ENCODE data around the gene NAA10.

DNA sequence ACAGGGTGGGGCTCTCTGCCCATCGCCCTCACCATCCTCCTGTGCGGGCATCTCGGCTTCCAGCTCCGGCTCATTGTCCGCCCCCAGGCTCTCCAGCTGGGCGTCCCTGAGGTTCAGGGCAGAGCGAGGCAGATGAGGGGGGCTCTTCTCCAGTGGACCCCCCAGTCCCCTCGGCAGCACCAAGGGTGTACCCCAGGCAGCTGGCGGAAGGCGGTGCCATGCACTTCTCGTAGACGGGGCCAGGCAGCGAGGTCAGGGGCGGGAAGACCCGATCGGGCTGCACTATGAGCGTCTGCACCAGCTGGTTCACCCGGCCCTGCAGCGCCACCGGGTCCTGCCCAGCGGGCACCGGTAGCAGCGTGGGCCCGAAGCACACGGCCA lies 24.9 kb downstream of the NAA10 start:
- TF ChIP-seq POLR2AphosphoS5 (IDR thresholded peaks at IDR 0.05) (no peak), POLR2A (IDR thresholded peaks at IDR 0.05) (no peak)
